GM06990 (cell line): ENCODE results near the gene PRRT2.

Experiments used
- DNase-seq: peaks from one replicate; pipeline ENCODE4 v3.0.0-alpha.2; 2011; ENCODE audit not compliant: insufficient read length; ENCODE audit errors: extremely low read depth
- H3K27me3 ChIP-seq: replicated peaks from 2 replicates; pipeline ENCODE4 v1.6.0; 2011; ENCODE audit warnings: low read length; ENCODE audit not compliant: control insufficient read depth, insufficient read depth
- H3K36me3 ChIP-seq: 2 replicates; pipeline ENCODE4 v1.5.1; 2011; ENCODE audit warnings: low read length; ENCODE audit not compliant: control insufficient read depth, insufficient read depth
- H3K4me3 ChIP-seq: replicated peaks from 2 replicates; pipeline ENCODE4 v1.5.1; 2011; ENCODE audit warnings: low read depth, mild to moderate bottlenecking, control low read depth, low read length
- TF ChIP-seq, protein P1 (sequence below): IDR thresholded peaks from 2 replicates; pipeline ENCODE4 v1.5.1; 2011; ENCODE audit warnings: low read length, control low read depth, mild to moderate bottlenecking, inconsistent platforms; ENCODE audit not compliant: insufficient read depth, poor library complexity, severe bottlenecking

PRRT2 gene

DNA sequence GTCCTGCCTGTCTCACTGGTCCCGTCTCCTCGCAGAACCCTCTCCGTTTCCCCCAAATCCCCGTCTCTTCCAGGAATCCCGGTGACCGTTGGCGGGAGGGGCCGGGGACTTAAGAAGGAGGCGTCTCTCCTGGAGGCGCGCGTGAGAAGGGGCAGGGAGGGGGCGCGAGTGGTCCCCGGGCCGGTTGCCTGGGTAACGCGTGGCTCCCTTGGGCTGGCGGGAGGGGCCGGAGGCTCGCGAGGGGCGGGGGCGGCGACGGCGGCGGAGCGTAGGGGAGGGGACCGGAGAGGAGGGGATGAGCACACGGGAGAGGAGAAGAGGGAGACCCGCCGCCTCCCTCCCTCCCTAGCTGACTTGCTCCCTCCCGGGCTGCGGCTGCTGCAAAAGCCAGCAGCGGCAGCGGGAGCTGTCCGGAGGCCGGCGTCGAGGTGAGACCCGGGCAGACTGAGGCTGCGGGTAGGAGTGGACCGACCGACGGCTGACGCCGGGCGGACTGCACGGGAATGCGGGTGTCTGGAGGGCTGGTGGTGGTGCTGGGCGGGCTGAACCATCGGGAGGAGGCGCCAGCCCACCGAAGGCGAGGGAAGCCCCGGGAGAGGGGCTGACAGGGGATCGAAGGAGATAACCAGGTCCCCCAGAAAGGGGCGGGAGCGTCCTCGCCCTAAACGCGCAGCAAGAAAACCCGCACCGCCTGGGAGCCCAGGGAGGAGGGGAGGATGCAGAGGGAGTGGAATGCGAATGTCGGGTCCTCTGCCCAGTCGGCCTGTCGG is at the start of gene PRRT2:
Gene PRRT2 (plus strand): TSS at position 298 of the 770 bp plus-strand sequence. CDS start 862 bp downstream, outside the sequence.
- Histone ChIP-seq H3K27me3 (no peaks in the 10 kb centered on the region), H3K4me3 (peak within 1 kb of the TSS; percentile 54), H3K36me3 (peaks cover 15% of the 10 kb centered on the region)
- TF ChIP-seq, protein P1, sequence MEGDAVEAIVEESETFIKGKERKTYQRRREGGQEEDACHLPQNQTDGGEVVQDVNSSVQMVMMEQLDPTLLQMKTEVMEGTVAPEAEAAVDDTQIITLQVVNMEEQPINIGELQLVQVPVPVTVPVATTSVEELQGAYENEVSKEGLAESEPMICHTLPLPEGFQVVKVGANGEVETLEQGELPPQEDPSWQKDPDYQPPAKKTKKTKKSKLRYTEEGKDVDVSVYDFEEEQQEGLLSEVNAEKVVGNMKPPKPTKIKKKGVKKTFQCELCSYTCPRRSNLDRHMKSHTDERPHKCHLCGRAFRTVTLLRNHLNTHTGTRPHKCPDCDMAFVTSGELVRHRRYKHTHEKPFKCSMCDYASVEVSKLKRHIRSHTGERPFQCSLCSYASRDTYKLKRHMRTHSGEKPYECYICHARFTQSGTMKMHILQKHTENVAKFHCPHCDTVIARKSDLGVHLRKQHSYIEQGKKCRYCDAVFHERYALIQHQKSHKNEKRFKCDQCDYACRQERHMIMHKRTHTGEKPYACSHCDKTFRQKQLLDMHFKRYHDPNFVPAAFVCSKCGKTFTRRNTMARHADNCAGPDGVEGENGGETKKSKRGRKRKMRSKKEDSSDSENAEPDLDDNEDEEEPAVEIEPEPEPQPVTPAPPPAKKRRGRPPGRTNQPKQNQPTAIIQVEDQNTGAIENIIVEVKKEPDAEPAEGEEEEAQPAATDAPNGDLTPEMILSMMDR: no peak
- DNase-seq: peak; percentile 60

DNA sequence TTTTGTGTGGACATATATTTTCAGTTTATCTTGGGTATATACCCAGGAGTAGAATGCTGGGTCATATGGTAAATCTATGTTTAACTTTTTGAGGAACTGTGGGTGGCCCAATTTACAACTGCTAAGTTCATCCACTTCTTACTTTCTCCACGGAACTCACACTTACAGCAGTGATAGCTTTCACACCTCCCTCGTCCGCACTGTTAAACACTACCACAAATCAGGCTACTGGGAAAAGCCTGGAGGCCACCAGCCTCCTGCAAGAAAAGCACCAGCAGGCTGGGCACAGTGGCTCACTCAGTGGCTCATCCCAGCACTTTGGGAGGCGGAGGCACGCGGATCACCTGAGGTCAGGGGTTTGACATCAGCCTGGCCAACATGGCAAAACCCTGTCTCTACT is 48.7 kb upstream of the PRRT2 start:
- Histone ChIP-seq H3K4me3 (no peak overlapping the region), H3K36me3 (no peaks in the 10 kb centered on the region), H3K27me3 (no peaks in the 10 kb centered on the region)
- TF ChIP-seq, protein P1: no peak
- DNase-seq: no peak

DNA sequence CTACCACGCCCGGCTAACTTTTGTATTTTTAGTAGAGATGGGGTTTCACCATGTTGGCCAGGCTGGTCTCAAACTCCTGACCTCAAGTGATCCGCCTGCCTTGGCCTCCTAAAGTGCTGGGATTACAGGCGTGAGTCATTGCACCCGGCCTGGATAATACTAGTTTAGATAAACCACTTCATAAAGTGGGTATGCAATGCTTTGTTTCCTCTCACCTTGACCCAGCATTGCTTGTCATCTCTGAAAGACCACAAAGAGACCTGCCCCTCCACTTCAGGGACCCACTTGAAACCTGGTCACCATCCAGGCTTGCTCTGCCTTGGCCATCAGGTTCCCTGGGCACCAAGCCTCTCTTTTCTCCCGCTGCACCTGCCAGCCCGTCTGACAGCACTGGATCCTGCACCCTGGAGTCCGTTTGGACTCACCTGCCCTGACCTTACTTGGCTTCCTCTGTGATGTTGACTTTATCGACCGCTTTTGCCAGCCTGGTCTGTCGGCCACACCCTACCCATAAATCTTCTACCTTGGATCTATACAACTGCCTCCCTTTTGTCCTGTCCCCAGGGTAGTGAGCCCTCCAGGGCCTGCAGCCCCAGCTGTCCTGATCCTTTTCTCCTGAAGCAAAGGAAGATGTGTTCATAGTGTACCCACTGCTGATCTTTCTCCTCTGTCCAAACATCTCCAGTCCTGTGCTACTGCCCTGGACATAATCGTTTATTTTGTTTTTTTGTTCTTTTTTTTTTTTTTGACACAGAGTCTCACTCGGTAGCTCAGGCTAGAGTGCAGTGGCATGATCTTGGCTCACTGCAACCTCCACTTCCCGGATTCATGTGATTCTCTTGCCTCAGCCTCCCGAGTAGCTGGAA is 46.6 kb upstream of the PRRT2 start:
- TF ChIP-seq, protein P1: no peak
- H3K27me3 ChIP-seq: no peaks in the 10 kb centered on the region
- no peak overlapping the region for H3K4me3 ChIP-seq
- DNase-seq: no peak
- H3K36me3 ChIP-seq: no peaks in the 10 kb centered on the region

DNA sequence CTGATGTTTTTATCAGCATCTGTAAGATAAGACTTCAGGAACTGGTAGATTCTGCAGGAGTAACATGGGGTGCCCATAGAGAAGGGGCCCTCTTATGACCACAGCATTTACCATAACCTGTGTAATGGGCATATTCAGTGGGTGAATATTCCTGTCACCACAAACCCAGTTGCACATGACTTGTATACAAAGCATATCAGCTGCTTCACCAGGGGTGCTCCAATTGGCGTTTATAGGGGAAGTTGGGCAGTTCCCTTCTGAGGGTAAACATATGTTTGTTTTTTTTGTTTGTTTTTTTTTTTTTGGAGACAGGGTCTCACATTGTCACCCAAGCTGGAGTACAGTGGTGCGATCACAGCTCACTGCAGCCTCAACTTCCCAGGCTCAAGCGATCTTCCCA is 45.4 kb upstream of the PRRT2 start:
- DNase-seq: no peak
- H3K4me3 ChIP-seq: no peak overlapping the region
- TF ChIP-seq, protein P1: no peak
- H3K27me3 ChIP-seq: no peaks in the 10 kb centered on the region
- H3K36me3 ChIP-seq: no peaks in the 10 kb centered on the region

DNA sequence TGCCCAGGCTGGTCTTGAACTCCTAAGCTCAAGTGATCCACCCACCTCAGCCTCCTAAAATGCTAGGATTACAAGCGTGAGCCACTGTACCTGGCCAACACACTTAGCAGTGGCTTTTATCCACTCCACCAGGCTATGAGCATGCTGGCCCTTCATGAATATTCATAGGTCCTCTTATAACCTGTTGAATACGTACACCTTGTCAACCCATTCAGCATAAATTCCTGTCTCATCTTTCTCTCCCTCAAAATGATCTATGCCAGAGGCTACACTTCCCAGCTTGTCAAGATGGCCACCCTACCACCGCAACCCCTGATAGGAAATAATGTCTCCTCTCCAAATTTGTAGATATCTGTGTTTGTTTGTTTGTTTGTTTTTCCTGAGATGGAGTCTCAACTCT is 44.9 kb upstream of the PRRT2 start:
- Histone ChIP-seq H3K4me3 (no peak overlapping the region), H3K36me3 (no peaks in the 10 kb centered on the region), H3K27me3 (no peaks in the 10 kb centered on the region)
- TF ChIP-seq, protein P1: no peak
- DNase-seq: no peak
